ENCODE results near the gene ELF4. TPM values are rescaled to one million over a fixed set of nuclear protein-coding genes. Genes with fewer than 3 reads are reported as not detected.

The ELF4 gene
- total RNA-seq, 3 donors from 2014 or later = 26.3 to 65.0 (median 43.7) TPM

- no peaks in the 10 kb centered on the region for H3K9me3 ChIP-seq
- no peaks in the 10 kb centered on the region for H3K36me3 ChIP-seq (ENCODE audit: low read depth)
- H3K4me1 ChIP-seq (ENCODE audit: low read depth) = no peaks in the 10 kb centered on the region
- intact Hi-C loops (cut with DNase I, micrococcal nuclease) = no loop called here
- no peak for DNase-seq
- no peak for TF ChIP-seq CTCF (IDR thresholded peaks at IDR 0.05)
- no peak overlapping the region for H3K4me3 ChIP-seq
- no peak for ATAC-seq
Observed at GRCh38 chrX:130083107-130083490, 27.2 kb downstream of the ELF4 start.

- Histone ChIP-seq H3K36me3 (ENCODE audit: low read depth) (no peaks in the 10 kb centered on the region), H3K4me3 (no peak overlapping the region), H3K9me3 (no peaks in the 10 kb centered on the region), H3K4me1 (ENCODE audit: low read depth) (no peaks in the 10 kb centered on the region)
- DNase-seq (peak; percentile 35 to 79 (median 40)), ATAC-seq (peak; percentile 61)
- intact Hi-C loops (cut with DNase I, micrococcal nuclease) = no loop called here
- TF ChIP-seq CTCF (IDR thresholded peaks at IDR 0.05) = no peak
Observed at GRCh38 chrX:130082244-130083106, 27.8 kb downstream of the ELF4 start.

GRCh38 chrX:130081421-130082045 is 28.8 kb downstream of the ELF4 start:
- intact Hi-C loops (cut with DNase I, micrococcal nuclease) = loop anchor here in 1 of 2 donors (2.0 kb wide), 1 partner anchor 109 kb away; no protein-coding TSS in a partner anchor
- DNase-seq (peak in 1 of 3 donors; percentile 8), ATAC-seq (no peak)
- Histone ChIP-seq H3K36me3 (ENCODE audit: low read depth) (no peaks in the 10 kb centered on the region), H3K9me3 (no peaks in the 10 kb centered on the region), H3K4me3 (no peak overlapping the region), H3K4me1 (ENCODE audit: low read depth) (no peaks in the 10 kb centered on the region)
- no peak for TF ChIP-seq CTCF (IDR thresholded peaks at IDR 0.05)

- ATAC-seq = no peak
- peak in 1 of 3 donors; percentile 16 for DNase-seq
- Histone ChIP-seq H3K9me3 (no peaks in the 10 kb centered on the region), H3K4me3 (no peak overlapping the region), H3K36me3 (ENCODE audit: low read depth) (no peaks in the 10 kb centered on the region), H3K4me1 (ENCODE audit: low read depth) (no peaks in the 10 kb centered on the region)
- TF ChIP-seq CTCF (IDR thresholded peaks at IDR 0.05) = no peak
- intact Hi-C loops (cut with DNase I, micrococcal nuclease) = loop anchor here in 1 of 2 donors (2.0 kb wide), 1 partner anchor 110 kb away; no protein-coding TSS in a partner anchor
Observed at GRCh38 chrX:130080791-130081367, 29.4 kb downstream of the ELF4 start.

- DNase-seq (peak in 2 of 3 donors; percentile 35 to 71), ATAC-seq (peak; percentile 70)
- no peak for TF ChIP-seq CTCF (IDR thresholded peaks at IDR 0.05)
- Histone ChIP-seq H3K36me3 (ENCODE audit: low read depth) (no peaks in the 10 kb centered on the region), H3K9me3 (no peaks in the 10 kb centered on the region), H3K4me3 (no peak overlapping the region), H3K4me1 (ENCODE audit: low read depth) (no peaks in the 10 kb centered on the region)
- intact Hi-C loops (cut with DNase I, micrococcal nuclease) = loop anchor here (2.0 to 10.0 kb wide), 2 partner anchors 111 to 115 kb away; no protein-coding TSS in a partner anchor
Observed at GRCh38 chrX:130079824-130080406, 30.4 kb downstream of the ELF4 start.

Data from mucosa of descending colon (tissue), 3 donors.